Astrocyte (in vitro differentiated cells and primary cell): Measurements from ENCODE around the gene SPPL2B. TPM values are rescaled to one million over a fixed set of nuclear protein-coding genes. Genes with fewer than 3 reads are reported as not detected.

Experiments
- DNase-seq: peaks from one replicate; pipeline ENCODE4 v3.0.0-alpha.2; 2010; ENCODE audit warnings: low read depth
- FAIRE-seq: peaks from 2 replicates; lab custom pipeline; 2011; peaks lifted over from hg19 to GRCh38; lab: Jason Lieb, UNC
- H2AFZ ChIP-seq: 2 replicates; pipeline ENCODE4 v1.6.0; 2012; ENCODE audit warnings: low read depth, low read length, inconsistent platforms
- H3K27ac ChIP-seq: 2 replicates; pipeline ENCODE4 v1.5.1; 2011; ENCODE audit warnings: low read depth, low read length, inconsistent platforms
- H3K27me3 ChIP-seq: 2 replicates; pipeline ENCODE4 v1.6.0; 2011; ENCODE audit warnings: low read length, inconsistent platforms; ENCODE audit not compliant: insufficient read depth
- H3K36me3 ChIP-seq: 2 replicates; pipeline ENCODE4 v1.5.1; 2011; ENCODE audit warnings: low read length, inconsistent platforms; ENCODE audit not compliant: insufficient read depth
- H3K4me1 ChIP-seq: 2 replicates; pipeline ENCODE4 v1.5.1; 2011; ENCODE audit warnings: low read length, inconsistent platforms; ENCODE audit not compliant: insufficient read depth
- H3K4me2 ChIP-seq: 2 replicates; pipeline ENCODE4 v1.6.0; 2012; ENCODE audit warnings: low read length, inconsistent platforms
- H3K4me3 ChIP-seq: 2 replicates; pipeline ENCODE4 v1.5.1; 2011; ENCODE audit warnings: low read depth, mild to moderate bottlenecking, low read length, inconsistent platforms; ENCODE audit not compliant: insufficient read depth
- H3K79me2 ChIP-seq: 2 replicates; pipeline ENCODE4 v1.6.0; 2012; ENCODE audit warnings: mild to moderate bottlenecking, low read length, inconsistent platforms; ENCODE audit not compliant: insufficient read depth
- H3K9ac ChIP-seq: 2 replicates; pipeline ENCODE4 v1.6.0; 2012; ENCODE audit warnings: mild to moderate bottlenecking, low read length, inconsistent platforms
- H3K9me3 ChIP-seq: 2 replicates; pipeline ENCODE4 v1.5.1; 2012; ENCODE audit warnings: low read depth, mild to moderate bottlenecking, low read length, inconsistent platforms; ENCODE audit not compliant: insufficient read depth
- H4K20me1 ChIP-seq: 2 replicates; pipeline ENCODE4 v1.6.0; 2012; ENCODE audit warnings: low read length, inconsistent platforms; ENCODE audit not compliant: insufficient read depth
- H3K27ac Mint-ChIP-seq: one replicate; pipeline ENCODE4 v1.8.0; 2021; ENCODE audit warnings: mild to moderate bottlenecking, mixed read lengths; ENCODE audit not compliant: unreplicated experiment
- H3K27me3 Mint-ChIP-seq: one replicate; pipeline ENCODE4 v1.8.0; 2021; ENCODE audit warnings: low read depth, mixed read lengths; ENCODE audit not compliant: unreplicated experiment
- H3K36me3 Mint-ChIP-seq: one replicate; pipeline ENCODE4 v1.8.0; 2021; ENCODE audit warnings: low read depth, mixed read lengths; ENCODE audit not compliant: unreplicated experiment
- H3K4me1 Mint-ChIP-seq: one replicate; pipeline ENCODE4 v1.8.0; 2021; ENCODE audit warnings: low read depth, mixed read lengths; ENCODE audit not compliant: unreplicated experiment
- H3K4me3 Mint-ChIP-seq: one replicate; pipeline ENCODE4 v1.8.0; 2021; ENCODE audit warnings: mild to moderate bottlenecking, moderate library complexity, mixed read lengths; ENCODE audit not compliant: unreplicated experiment
- H3K9me3 Mint-ChIP-seq: one replicate; pipeline ENCODE4 v1.8.0; 2021; ENCODE audit warnings: mild to moderate bottlenecking, mixed read lengths; ENCODE audit not compliant: unreplicated experiment
- EZH2 ChIP-seq: IDR thresholded peaks from 2 replicates; pipeline ENCODE4 v1.6.1; 2012; ENCODE audit warnings: mild to moderate bottlenecking, low read length, inconsistent platforms; ENCODE audit not compliant: insufficient read depth
- total RNA-seq: library from RNA; stranded (reverse); gene quantifications from 2 replicates; pipeline ENCODE4 v1.2.1, GENCODE V29; 2021
- TF ChIP-seq, protein P1 (sequence below): IDR thresholded peaks from 2 replicates; pipeline ENCODE4 v1.5.1; 2011; ENCODE audit warnings: low read depth, mild to moderate bottlenecking, inconsistent platforms, low read length, moderate library complexity; ENCODE audit not compliant: insufficient read depth

The SPPL2B gene
- total RNA-seq, 1 donor from 2014 or later: 55.4 TPM

DNA sequence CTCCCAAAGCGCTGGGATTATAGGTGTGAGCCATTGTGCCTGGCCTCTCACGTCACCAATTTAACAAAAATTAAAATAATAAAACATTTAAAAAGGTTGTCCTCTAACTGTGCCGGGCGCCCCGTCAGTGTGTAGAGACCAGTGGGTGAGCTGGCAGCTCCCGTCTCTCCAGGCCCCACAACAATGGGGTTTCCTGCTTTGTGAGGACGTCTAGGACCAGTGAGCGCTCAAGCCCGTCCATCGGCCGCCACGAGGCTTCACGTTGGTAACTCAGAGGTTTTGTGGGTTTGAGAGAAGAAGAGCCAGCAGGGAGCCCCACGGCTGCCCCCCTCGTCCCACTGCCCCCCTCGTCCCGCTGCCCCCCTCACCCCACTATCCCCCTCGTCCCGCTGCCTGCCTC is 4.8 kb upstream of the SPPL2B start:
- H4K20me1 ChIP-seq: peaks cover 30% of the 10 kb centered on the region
- TF ChIP-seq, protein P1, sequence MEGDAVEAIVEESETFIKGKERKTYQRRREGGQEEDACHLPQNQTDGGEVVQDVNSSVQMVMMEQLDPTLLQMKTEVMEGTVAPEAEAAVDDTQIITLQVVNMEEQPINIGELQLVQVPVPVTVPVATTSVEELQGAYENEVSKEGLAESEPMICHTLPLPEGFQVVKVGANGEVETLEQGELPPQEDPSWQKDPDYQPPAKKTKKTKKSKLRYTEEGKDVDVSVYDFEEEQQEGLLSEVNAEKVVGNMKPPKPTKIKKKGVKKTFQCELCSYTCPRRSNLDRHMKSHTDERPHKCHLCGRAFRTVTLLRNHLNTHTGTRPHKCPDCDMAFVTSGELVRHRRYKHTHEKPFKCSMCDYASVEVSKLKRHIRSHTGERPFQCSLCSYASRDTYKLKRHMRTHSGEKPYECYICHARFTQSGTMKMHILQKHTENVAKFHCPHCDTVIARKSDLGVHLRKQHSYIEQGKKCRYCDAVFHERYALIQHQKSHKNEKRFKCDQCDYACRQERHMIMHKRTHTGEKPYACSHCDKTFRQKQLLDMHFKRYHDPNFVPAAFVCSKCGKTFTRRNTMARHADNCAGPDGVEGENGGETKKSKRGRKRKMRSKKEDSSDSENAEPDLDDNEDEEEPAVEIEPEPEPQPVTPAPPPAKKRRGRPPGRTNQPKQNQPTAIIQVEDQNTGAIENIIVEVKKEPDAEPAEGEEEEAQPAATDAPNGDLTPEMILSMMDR: no peak
- no peak for TF ChIP-seq EZH2
- H3K4me1 Mint-ChIP-seq: peaks cover 10% of the 10 kb centered on the region

DNA sequence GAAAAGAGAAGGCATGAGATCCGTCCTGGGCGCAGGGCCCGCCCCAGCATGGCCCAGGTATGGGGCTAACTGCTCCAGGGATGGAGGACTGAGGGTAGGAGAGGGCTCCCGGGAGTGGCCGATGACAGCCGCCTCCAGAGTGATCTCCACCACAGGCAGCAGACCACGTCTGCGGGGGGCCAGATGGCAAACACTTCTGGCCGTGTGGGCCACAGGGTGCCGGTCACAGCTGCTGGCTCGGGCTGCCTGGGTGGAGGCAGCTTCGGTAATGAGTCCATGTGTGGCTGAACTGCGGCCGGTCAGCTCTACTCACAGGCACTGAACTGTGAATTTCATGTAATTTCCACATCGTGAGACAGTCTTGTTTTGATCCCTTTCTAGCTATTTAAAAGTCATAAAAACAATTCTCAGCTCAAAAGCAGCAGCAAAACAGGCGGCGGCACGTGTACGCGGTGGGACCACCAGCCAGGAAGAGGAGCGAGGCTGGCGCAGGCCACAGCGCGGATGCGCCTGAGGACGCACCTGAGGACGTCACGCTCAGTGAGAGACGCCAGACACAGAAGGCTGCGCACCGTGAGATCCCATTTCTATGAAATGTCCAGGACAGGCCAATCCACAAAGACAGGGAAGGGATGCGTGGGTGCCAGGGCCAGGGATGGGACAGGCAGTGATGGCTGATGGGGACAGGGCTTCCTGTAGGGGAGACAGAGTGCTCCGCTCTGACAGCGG is 4.1 kb upstream of the SPPL2B start:
- Histone ChIP-seq H3K27me3 (no peaks in the 10 kb centered on the region), H3K4me3 (no peak overlapping the region), H2AFZ (no peak overlapping the region), H4K20me1 (peaks cover 35% of the 10 kb centered on the region), H3K9me3 (no peaks in the 10 kb centered on the region), H3K36me3 (peaks cover 2% of the 10 kb centered on the region), H3K4me1 (peaks cover 9% of the 10 kb centered on the region), H3K9ac (no peak overlapping the region), H3K27ac (no peak overlapping the region), H3K79me2 (peaks cover 45% of the 10 kb centered on the region), H3K4me2 (no peak overlapping the region)
- DNase-seq (no peak), FAIRE-seq (no peak)
- Mint-ChIP-seq H3K27ac (peak overlapping the region; percentile 58), H3K36me3 (peaks cover 5% of the 10 kb centered on the region), H3K9me3 (no peaks in the 10 kb centered on the region), H3K4me3 (no peak overlapping the region), H3K27me3 (no peaks in the 10 kb centered on the region), H3K4me1 (peaks cover 11% of the 10 kb centered on the region)
- TF ChIP-seq, protein P1: no peak
- TF ChIP-seq EZH2: no peak

More for the DNA sequence above, 4.8 kb upstream of the SPPL2B start:
- Histone ChIP-seq H3K9me3 (no peaks in the 10 kb centered on the region), H3K9ac (no peak overlapping the region), H3K27me3 (no peaks in the 10 kb centered on the region), H2AFZ (no peak overlapping the region), H3K4me3 (no peak overlapping the region), H3K4me1 (peaks cover 5% of the 10 kb centered on the region), H3K27ac (no peak overlapping the region), H3K36me3 (peaks cover 2% of the 10 kb centered on the region), H3K79me2 (peaks cover 38% of the 10 kb centered on the region), H3K4me2 (no peak overlapping the region)
- Mint-ChIP-seq H3K27me3 (no peaks in the 10 kb centered on the region), H3K4me3 (no peak overlapping the region), H3K9me3 (no peaks in the 10 kb centered on the region), H3K27ac (no peak overlapping the region), H3K36me3 (peaks cover 5% of the 10 kb centered on the region)
- FAIRE-seq: no peak
- DNase-seq: no peak
